K562 (cell line): ENCODE data around the gene VARS1. TPM values are rescaled to one million over a fixed set of nuclear protein-coding genes. Genes with fewer than 3 reads are reported as not detected.

ENCODE experiments used
- ATF2 ChIP-seq: sonication (generic); formaldehyde crosslinking; IDR thresholded peaks from 2 replicates; pipeline ENCODE4 v1.8.1; 2022; ENCODE audit warnings: missing genetic modification reagents
- BMI1 ChIP-seq: fragments of 150-350 bp; IDR thresholded peaks from 2 replicates; pipeline ENCODE4 v1.6.1; 2014; ENCODE audit warnings: low read length
- EGR1 ChIP-seq: fragments of 450-650 bp; conservative IDR thresholded peaks from 2 replicates; pipeline ENCODE4 v1.6.1; 2017; ENCODE audit warnings: mild to moderate bottlenecking
- EP400 ChIP-seq: fragments of 450-650 bp; IDR thresholded peaks from 2 replicates; pipeline ENCODE4 v1.6.1; 2017; ENCODE audit warnings: antibody characterized with exemption, mild to moderate bottlenecking, moderate library complexity
- ETS2 ChIP-seq: IDR thresholded peaks from 2 replicates; pipeline ENCODE4 v1.6.1; 2016; ENCODE audit warnings: borderline replicate concordance, missing genetic modification characterization, mild to moderate bottlenecking, moderate library complexity, missing compliant biosample characterization; ENCODE audit not compliant: poor library complexity, severe bottlenecking
- HDAC6 ChIP-seq: IDR thresholded peaks from 2 replicates; pipeline ENCODE4 v1.6.1; 2012; ENCODE audit warnings: low read depth, mild to moderate bottlenecking, control low read depth, inconsistent platforms, low read length, moderate library complexity
- HMG20A ChIP-seq: fragments of 450-650 bp; formaldehyde crosslinking; conservative IDR thresholded peaks from 2 replicates; pipeline ENCODE4 v1.4.0; 2020; ENCODE audit warnings: mild to moderate bottlenecking, mixed read lengths
- LCOR ChIP-seq: sonication (generic); formaldehyde crosslinking; IDR thresholded peaks from 2 replicates; pipeline ENCODE4 v1.8.0; 2022; ENCODE audit warnings: mild to moderate bottlenecking, missing genetic modification reagents
- MEF2A ChIP-seq: IDR thresholded peaks from 2 replicates; pipeline ENCODE4 v1.6.1; 2011; ENCODE audit warnings: low read depth, mild to moderate bottlenecking, low read length, moderate library complexity; ENCODE audit not compliant: control insufficient read depth
- NFYB ChIP-seq: IDR thresholded peaks from 2 replicates; pipeline ENCODE4 v1.6.1; 2011; ENCODE audit warnings: mild to moderate bottlenecking, moderate library complexity; ENCODE audit not compliant: insufficient read length; ENCODE audit errors: extremely low read depth
- POLR2A ChIP-seq: fragments of 450-650 bp; conservative IDR thresholded peaks from 2 replicates; pipeline ENCODE4 v1.6.1; 2016
- RBM15 ChIP-seq: fragments of 200-400 bp; formaldehyde crosslinking; IDR thresholded peaks from 2 replicates; pipeline ENCODE4 v1.6.1; 2018; ENCODE audit warnings: mild to moderate bottlenecking, low read length, moderate library complexity; ENCODE audit not compliant: insufficient read depth
- SNIP1 ChIP-seq: fragments of 450-650 bp; IDR thresholded peaks from 2 replicates; pipeline ENCODE4 v1.7.1; 2017; ENCODE audit warnings: low read depth, mild to moderate bottlenecking
- SRF ChIP-seq, 2 experiments: fragments of 250-450, 450-650 bp in 1 of 2; sonication (Bioruptor Pico) in 1 of 2; sonication (generic) in 1 of 2; formaldehyde crosslinking; IDR thresholded peaks; 2 replicates each; pipeline versions ENCODE4 v1.5.0 to v1.5.1; 2020 to 2022; ENCODE audit warnings: mild to moderate bottlenecking in 1 of 2, missing genetic modification reagents in 1 of 2
- SUPT5H ChIP-seq: fragments of 450-650 bp; IDR thresholded peaks from 2 replicates; pipeline ENCODE4 v1.6.1; 2016
- TARDBP ChIP-seq: fragments of 450-650 bp; IDR thresholded peaks from 2 replicates; pipeline ENCODE4 v1.6.1; 2016
- TBP ChIP-seq: optimal IDR thresholded peaks from 2 replicates; pipeline ENCODE3; 2011; ENCODE audit warnings: low read depth, low read length, improper control_type of control experiment
- TEAD2 ChIP-seq: fragments of 450-650 bp; IDR thresholded peaks from 2 replicates; pipeline ENCODE4 v1.6.1; 2016; ENCODE audit warnings: missing genetic modification characterization, control low read depth, missing compliant biosample characterization
- ZBTB11 ChIP-seq, 3 experiments: fragments of 200-800 bp in 1 of 3; fragments of 250-450 bp in 1 of 3; fragments of 450-650 bp in 1 of 3; sonication (Bioruptor Pico) in 1 of 3; sonication (Bioruptor generic) in 1 of 3; formaldehyde crosslinking in 1 of 3; IDR thresholded peaks; 2 replicates each; pipeline versions ENCODE4 v1.6.1 to v1.8.0; 2016 to 2022; ENCODE audit warnings: mild to moderate bottlenecking in 2 of 3, missing genetic modification characterization in 2 of 3, missing compliant biosample characterization in 1 of 3, moderate library complexity in 1 of 3
- ZEB2 ChIP-seq: fragments of 450-650 bp; IDR thresholded peaks from 2 replicates; pipeline ENCODE4 v1.6.1; 2016
- ZKSCAN1 ChIP-seq: fragments of 150-350 bp; IDR thresholded peaks from 2 replicates; pipeline ENCODE4 v1.6.1; 2016; ENCODE audit warnings: low read depth, low read length
- ZNF395 ChIP-seq: fragments of 200-800 bp; sonication (Bioruptor generic); IDR thresholded peaks from 2 replicates; pipeline ENCODE4 v1.6.1; 2017; ENCODE audit warnings: missing genetic modification characterization, missing compliant biosample characterization
- ZNF431 ChIP-seq: sonication (generic); formaldehyde crosslinking; IDR thresholded peaks from 2 replicates; pipeline ENCODE4 v1.8.0; 2022; ENCODE audit warnings: mild to moderate bottlenecking, missing genetic modification reagents
- polyA plus RNA-seq, 8 experiments: library from polyadenylated mRNA; depleted of rRNA in 4 of 8; stranded (reverse) in 5 of 8; unstranded in 3 of 8; fragments of >200 nt; fragmentation: Nextera tagmentation in 2 of 8; fragmentation: Illumina TruSeq in 1 of 8; extraction: Ambion mirVana in 2 of 8; extraction: Trizol in 1 of 8; gene quantifications; 2 replicates each; pipeline versions ENCODE4 v1.2.1 to v1.2.3, GENCODE V29; 2011 to 2014; ENCODE audit warnings: inconsistent platforms in 1 of 8, missing spikeins in 1 of 8
- total RNA-seq, 7 experiments: library from RNA; depleted of rRNA in 6 of 7; stranded (reverse); fragments of >200 nt in 6 of 7; fragmentation: Illumina TruSeq in 2 of 7; extraction: Trizol in 2 of 7; gene quantifications; 2 replicates each; pipeline versions ENCODE4 v1.2.1 to v1.2.3, GENCODE V29; 2011 to 2021; ENCODE audit warnings: low replicate concordance in 1 of 7

The VARS1 gene
- total and polyA plus RNA-seq, 9 of the 15 experiments (the other 6 are each of a cell fraction or from before 2014, with no cell fraction given), result 2.9 to 488 (median 130) TPM

- no peak for TF ChIP-seq TEAD2 (tag)
- no peak for TF ChIP-seq HMG20A (CRISPR knock-in tag)
- TF ChIP-seq TBP, result no peak
- TF ChIP-seq ZNF431 (CRISPR knock-in tag), result 0 out of 2 replicates have a peak, but pooled peaks have one; percentile 9
- TF ChIP-seq LCOR (CRISPR knock-in tag), result no peak
- no peak for TF ChIP-seq RBM15
- 0 out of 2 replicates have a peak, but pooled peaks have one; percentile 36 for TF ChIP-seq MEF2A
- TF ChIP-seq ZNF395 (CRISPR knock-in tag), result no peak
- no peak for TF ChIP-seq EGR1
- no peak for TF ChIP-seq HDAC6
- TF ChIP-seq ZKSCAN1, result no peak
- no peak for TF ChIP-seq BMI1
- no peak for TF ChIP-seq NFYB
- no peak for TF ChIP-seq ATF2 (CRISPR knock-in tag)
- no peak for TF ChIP-seq ETS2 (tag)
- TF ChIP-seq TARDBP, result peak; percentile 39; the same call in 1 of the 2 replicates
- peak; percentile 25; the same call in 1 of the 2 replicates for TF ChIP-seq SUPT5H
- TF ChIP-seq SRF (CRISPR knock-in tag; IDR thresholded peaks at IDR 0.05), result peak in 1 of 2 experiments; percentile 70; a peak in 1 of 4 replicates
- no peak for TF ChIP-seq ZEB2
- TF ChIP-seq SNIP1, result no peak
- peak; percentile 1; the same call in 1 of the 2 replicates for TF ChIP-seq POLR2A
- no peak for TF ChIP-seq EP400
- 0 out of 6 replicates have a peak, but pooled peaks of 1 of the 3 experiments have one; percentile 2 for TF ChIP-seq ZBTB11 (CRISPR knock-in tag; IDR thresholded peaks at IDR 0.05)
Observed at GRCh38 chr6:31836474-31837368, 41.2 kb upstream of the VARS1 start (continued).
